Thyroid gland (tissue), 4 donors: ENCODE measurements around the gene HIVEP3. TPM values are rescaled to one million over a fixed set of nuclear protein-coding genes. Genes with fewer than 3 reads are reported as not detected.

Source experiments
- DNase-seq, 2 donors: peaks; one replicate each; pipeline ENCODE4 v3.0.0-alpha.2; 2019
- H3K27ac ChIP-seq, 3 donors: fragments of 200-600 bp; sonication (generic); 1 replicate in 2 of 3; 2 replicates in 1 of 3; pipeline ENCODE4 v1.5.1; 2016 to 2019; ENCODE audit warnings: mild to moderate bottlenecking in 1 of 3, moderate library complexity in 1 of 3
- H3K27me3 ChIP-seq: fragments of 200-600 bp; sonication (generic); one replicate; pipeline ENCODE4 v1.5.1; 2019
- H3K36me3 ChIP-seq, 2 donors: fragments of 200-600 bp; sonication (generic); one replicate each; pipeline ENCODE4 v1.5.1; 2016 to 2019
- H3K4me1 ChIP-seq, 2 donors: fragments of 200-600 bp; sonication (generic); one replicate each; pipeline ENCODE4 v1.5.1; 2017 to 2019
- H3K4me3 ChIP-seq, 3 donors: fragments of 200-600 bp; sonication (generic); replicated peaks in 1 of 3; 1 replicate in 2 of 3; 2 replicates in 1 of 3; pipeline ENCODE4 v1.5.1; 2016; ENCODE audit warnings: mild to moderate bottlenecking in 1 of 3
- H3K9me3 ChIP-seq: fragments of 200-600 bp; sonication (generic); one replicate; pipeline ENCODE4 v1.5.1; 2017
- POLR2A ChIP-seq, 2 donors: fragments of 450-650 bp; IDR thresholded peaks; one replicate each; pipeline ENCODE4 v1.6.1; 2017; ENCODE audit warnings: antibody characterized with exemption in 2 of 2, mild to moderate bottlenecking in 2 of 2, moderate library complexity in 1 of 2
- WGBS, 2 donors: methylation state at CpG; one replicate each; pipeline ENCODE4 v1.1.5; 2017; 5-methylcytosine and 5-hydroxymethylcytosine counted together
- intact Hi-C: fragments of 100-400 bp; cut with DNase I; formaldehyde crosslinking; loops from one replicate; pipeline ENCODE4 v1.15.1; 2023
- total RNA-seq, 4 donors: library from RNA; depleted of rRNA; stranded (reverse); fragments of >200 nt; gene quantifications; one replicate each; pipeline ENCODE4 v1.2.3, GENCODE V29; 2016
- TF ChIP-seq, protein P1 (sequence below), 6 experiments: fragments of 200-600 bp in 3 of 6; fragments of 450-650 bp in 3 of 6; sonication (generic) in 3 of 6; IDR thresholded peaks; one replicate each; pipeline ENCODE4 v1.5.1; 2016 to 2019; ENCODE audit warnings: antibody characterized with exemption in 6 of 6, mild to moderate bottlenecking in 2 of 6, inconsistent platforms in 1 of 6, moderate library complexity in 1 of 6

HIVEP3 gene
- total RNA-seq, 4 donors from 2014 or later, result 9.7 to 13.5 (median 12.5) TPM

DNA sequence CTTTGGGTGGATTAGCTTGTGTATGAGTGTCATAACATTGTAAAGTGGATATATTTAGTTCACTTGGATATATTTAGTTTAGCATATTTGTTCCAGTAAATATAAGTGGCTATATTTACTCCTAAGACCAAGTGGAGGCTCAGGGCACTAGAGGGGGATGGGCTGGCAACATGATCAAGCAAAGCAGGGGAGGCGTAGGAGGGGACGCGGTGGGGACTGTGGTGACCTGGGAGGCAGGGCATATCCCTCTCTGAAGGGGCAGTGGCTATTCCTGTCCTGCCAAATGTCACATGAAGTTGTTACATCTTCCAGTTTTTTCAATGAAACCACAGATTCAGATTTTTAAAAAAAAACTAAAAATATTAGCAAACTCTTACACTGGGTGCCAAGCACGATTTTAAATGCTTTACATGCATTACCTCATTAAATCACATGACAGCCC lies 382.3 kb downstream of the HIVEP3 start:
- intact Hi-C loops, result no loop called here
- H3K36me3 ChIP-seq, result no peaks in the 10 kb centered on the region
- H3K27ac ChIP-seq, result peak overlapping the region in 1 of 3 donors; percentile 83
- WGBS, 2 donors, result 84 to 91% methylated on average over 4 of the region's 4 CpGs
- no peaks in the 10 kb centered on the region for H3K27me3 ChIP-seq
- TF ChIP-seq, protein P1, sequence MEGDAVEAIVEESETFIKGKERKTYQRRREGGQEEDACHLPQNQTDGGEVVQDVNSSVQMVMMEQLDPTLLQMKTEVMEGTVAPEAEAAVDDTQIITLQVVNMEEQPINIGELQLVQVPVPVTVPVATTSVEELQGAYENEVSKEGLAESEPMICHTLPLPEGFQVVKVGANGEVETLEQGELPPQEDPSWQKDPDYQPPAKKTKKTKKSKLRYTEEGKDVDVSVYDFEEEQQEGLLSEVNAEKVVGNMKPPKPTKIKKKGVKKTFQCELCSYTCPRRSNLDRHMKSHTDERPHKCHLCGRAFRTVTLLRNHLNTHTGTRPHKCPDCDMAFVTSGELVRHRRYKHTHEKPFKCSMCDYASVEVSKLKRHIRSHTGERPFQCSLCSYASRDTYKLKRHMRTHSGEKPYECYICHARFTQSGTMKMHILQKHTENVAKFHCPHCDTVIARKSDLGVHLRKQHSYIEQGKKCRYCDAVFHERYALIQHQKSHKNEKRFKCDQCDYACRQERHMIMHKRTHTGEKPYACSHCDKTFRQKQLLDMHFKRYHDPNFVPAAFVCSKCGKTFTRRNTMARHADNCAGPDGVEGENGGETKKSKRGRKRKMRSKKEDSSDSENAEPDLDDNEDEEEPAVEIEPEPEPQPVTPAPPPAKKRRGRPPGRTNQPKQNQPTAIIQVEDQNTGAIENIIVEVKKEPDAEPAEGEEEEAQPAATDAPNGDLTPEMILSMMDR (IDR thresholded peaks at IDR 0.05), result no peak
- TF ChIP-seq POLR2A (IDR thresholded peaks at IDR 0.05), result no peak
- H3K4me3 ChIP-seq, result no peak overlapping the region
- H3K4me1 ChIP-seq, result peaks cover 16 to 37% of the 10 kb centered on the region in 2 donors
- DNase-seq, result no peak
- no peaks in the 10 kb centered on the region for H3K9me3 ChIP-seq

DNA sequence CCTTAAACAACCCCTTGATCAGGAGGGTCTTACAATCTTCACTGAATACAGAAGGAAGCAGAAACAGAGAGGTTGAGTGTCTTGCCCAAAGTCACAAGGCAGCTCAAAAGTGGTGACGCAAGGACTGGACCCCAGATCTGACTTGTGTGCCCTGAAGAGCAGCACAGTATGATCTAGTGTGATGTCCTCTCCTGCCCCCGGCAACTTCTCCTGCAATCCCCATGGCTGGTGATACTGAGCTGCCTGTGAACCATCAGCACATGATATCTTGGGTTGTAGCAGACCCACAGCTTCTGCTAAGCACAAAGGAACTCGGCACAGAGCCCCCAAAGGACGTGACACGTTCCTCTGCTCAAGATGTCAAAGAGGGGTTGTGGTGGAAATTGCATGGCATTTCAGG lies 383.0 kb downstream of the HIVEP3 start:
- Histone ChIP-seq H3K9me3 (no peaks in the 10 kb centered on the region), H3K4me3 (no peak overlapping the region), H3K27ac (no peak overlapping the region), H3K36me3 (no peaks in the 10 kb centered on the region), H3K27me3 (no peaks in the 10 kb centered on the region), H3K4me1 (peaks cover 16 to 37% of the 10 kb centered on the region in 2 donors)
- TF ChIP-seq, protein P1 (IDR thresholded peaks at IDR 0.05), result no peak
- TF ChIP-seq POLR2A (IDR thresholded peaks at IDR 0.05), result no peak
- 86 to 92% methylated on average over 5 of the region's 5 CpGs for WGBS, 2 donors
- intact Hi-C loops, result no loop called here
- DNase-seq, result no peak

DNA sequence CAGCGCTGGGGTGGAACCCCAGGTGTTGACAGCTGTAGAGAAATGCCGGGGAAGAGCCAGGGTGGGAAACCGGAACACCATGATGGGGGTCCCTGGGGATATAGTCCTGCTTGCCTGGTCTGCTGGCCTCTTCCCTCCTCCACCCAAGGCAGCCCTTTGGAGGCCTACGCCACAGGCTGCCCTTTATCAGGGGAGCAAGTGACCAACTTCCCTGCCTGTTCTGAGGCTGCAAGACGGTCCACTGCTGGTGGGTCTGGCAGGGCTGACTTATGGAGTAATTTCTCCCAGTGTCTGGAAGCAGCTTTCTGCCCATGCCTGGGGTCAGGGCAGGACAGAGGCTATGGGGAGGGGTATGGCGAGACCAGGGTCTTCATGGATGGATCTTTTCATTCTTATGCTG lies 383.4 kb downstream of the HIVEP3 start:
- no peak for TF ChIP-seq POLR2A (IDR thresholded peaks at IDR 0.05)
- TF ChIP-seq, protein P1 (IDR thresholded peaks at IDR 0.05), result no peak
- intact Hi-C loops, result no loop called here
- H3K27ac ChIP-seq, result no peak overlapping the region
- 96 to 100% methylated on average over 6 of the region's 6 CpGs for WGBS, 2 donors
- H3K4me1 ChIP-seq, result peaks cover 16 to 37% of the 10 kb centered on the region in 2 donors
- H3K9me3 ChIP-seq, result no peaks in the 10 kb centered on the region
- no peaks in the 10 kb centered on the region for H3K27me3 ChIP-seq
- H3K36me3 ChIP-seq, result no peaks in the 10 kb centered on the region
- no peak overlapping the region for H3K4me3 ChIP-seq
- DNase-seq, result no peak

DNA sequence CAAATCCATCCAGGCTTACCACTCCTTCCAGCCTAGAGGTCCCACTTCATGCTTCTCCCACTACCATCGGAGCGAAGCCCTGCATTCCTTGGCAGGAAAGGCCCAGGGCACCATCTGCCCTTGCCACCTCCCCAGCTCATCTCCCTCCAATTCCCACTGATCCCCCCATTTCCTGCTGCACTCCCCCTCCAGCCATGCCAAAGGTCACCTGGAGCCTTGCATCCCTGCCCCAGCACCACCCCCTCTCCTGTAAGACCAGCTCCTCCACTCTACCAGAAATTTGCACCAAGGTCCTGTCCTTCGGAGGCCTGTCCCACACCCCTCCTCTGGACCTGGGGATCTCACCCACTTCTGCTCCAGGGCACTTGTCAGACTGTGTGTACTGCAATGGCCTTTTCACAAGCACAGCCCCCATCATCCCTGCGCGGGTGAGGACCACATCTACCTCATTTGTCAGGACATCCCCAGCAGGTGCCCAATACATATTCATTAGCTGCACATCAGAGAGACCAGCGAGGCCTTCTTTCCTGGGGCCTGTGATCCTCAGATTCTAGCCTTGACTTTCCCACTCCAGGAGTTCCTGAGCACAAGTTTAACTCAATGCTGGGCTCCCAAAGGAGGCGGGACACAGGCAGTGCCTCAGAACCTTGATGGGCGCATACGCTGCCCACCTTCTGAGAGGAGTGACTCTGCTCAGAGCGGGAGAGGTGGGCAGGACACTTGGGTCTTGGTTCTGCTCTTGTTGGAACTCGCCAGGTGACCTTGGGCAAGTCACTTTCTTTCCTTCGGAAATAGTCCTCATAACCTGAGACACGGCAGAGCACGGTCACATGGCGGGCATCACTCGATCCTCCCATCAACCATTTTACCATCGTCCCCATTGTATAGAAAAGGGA lies 384.3 kb downstream of the HIVEP3 start:
- DNase-seq, result no peak
- intact Hi-C loops, result no loop called here
- H3K9me3 ChIP-seq, result no peaks in the 10 kb centered on the region
- H3K27me3 ChIP-seq, result no peaks in the 10 kb centered on the region
- 94 to 98% methylated on average over 14 to 16 of the region's 17 CpGs for WGBS, 2 donors
- peaks cover 16 to 37% of the 10 kb centered on the region in 2 donors for H3K4me1 ChIP-seq
- TF ChIP-seq POLR2A (IDR thresholded peaks at IDR 0.05), result no peak
- TF ChIP-seq, protein P1 (IDR thresholded peaks at IDR 0.05), result no peak
- no peaks in the 10 kb centered on the region for H3K36me3 ChIP-seq
- no peak overlapping the region for H3K4me3 ChIP-seq
- no peak overlapping the region for H3K27ac ChIP-seq

DNA sequence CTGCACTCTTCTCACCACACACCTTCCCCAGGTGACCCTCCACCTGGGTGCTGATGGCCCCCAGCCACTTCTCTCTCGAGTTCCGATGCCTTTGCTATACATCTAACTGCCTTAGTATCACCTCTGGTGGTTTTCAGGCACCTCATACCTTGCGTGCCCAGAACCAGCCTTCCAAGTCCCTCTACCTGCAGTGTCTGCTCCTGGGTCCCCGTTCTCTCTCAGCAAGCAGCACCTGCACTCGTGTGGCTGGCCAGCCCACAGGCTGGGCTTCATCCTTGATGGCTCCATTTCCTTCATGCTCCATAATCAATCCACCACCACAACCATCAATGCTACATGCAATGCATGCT lies 385.0 kb downstream of the HIVEP3 start:
- Histone ChIP-seq H3K4me3 (no peak overlapping the region), H3K27ac (no peak overlapping the region), H3K4me1 (peaks cover 15 to 33% of the 10 kb centered on the region in 2 donors), H3K9me3 (no peaks in the 10 kb centered on the region), H3K36me3 (no peaks in the 10 kb centered on the region), H3K27me3 (no peaks in the 10 kb centered on the region)
- TF ChIP-seq POLR2A (IDR thresholded peaks at IDR 0.05), result no peak
- TF ChIP-seq, protein P1 (IDR thresholded peaks at IDR 0.05), result no peak
- WGBS, 2 donors, result 97 to 98% methylated on average over 5 of the region's 5 CpGs
- intact Hi-C loops, result no loop called here
- no peak for DNase-seq
